H1 (cell line): Measurements from ENCODE around the gene ATG5. TPM values are rescaled to one million over a fixed set of nuclear protein-coding genes. Genes with fewer than 3 reads are reported as not detected.

Experiments
- CTCF ChIA-PET: fragments of 300-600 bp; sonication (Branson Sonifier 250); formaldehyde crosslinking; loops from one replicate; lab custom pipeline; 2021; ENCODE audit not compliant: partially characterized antibody; lab: Charles Lee
- POLR2A ChIA-PET: fragments of 300-600 bp; sonication (Branson Sonifier 250); formaldehyde crosslinking; loops from one replicate; lab custom pipeline; 2021; ENCODE audit warnings: inconsistent platforms; ENCODE audit not compliant: partially characterized antibody; lab: Charles Lee
- DNase-seq, 2 experiments: peaks; one replicate each; pipeline versions ENCODE4 v3.0.0 to v3.0.0-alpha.2; 2010 to 2022; ENCODE audit warnings: low spot score in 2 of 2, low read depth in 1 of 2, mixed read lengths in 1 of 2
- FAIRE-seq: peaks from 2 replicates; lab custom pipeline; 2011; peaks lifted over from hg19 to GRCh38; lab: Jason Lieb, UNC
- H2AFZ ChIP-seq: 2 replicates; pipeline ENCODE4 v1.8.1; 2012; ENCODE audit warnings: low read length, inconsistent platforms
- H2AK5ac ChIP-seq: 2 replicates; pipeline ENCODE4 v1.6.1; 2013; ENCODE audit warnings: low read depth, low read length
- H2BK120ac ChIP-seq: replicated peaks from 2 replicates; pipeline ENCODE3; 2013; ENCODE audit warnings: low read depth, low read length, inconsistent platforms
- H2BK12ac ChIP-seq: 2 replicates; pipeline ENCODE4 v1.6.1; 2013; ENCODE audit warnings: low read depth, low read length
- H2BK15ac ChIP-seq: 2 replicates; pipeline ENCODE4 v1.6.1; 2013; ENCODE audit warnings: low read length
- H2BK20ac ChIP-seq: 2 replicates; pipeline ENCODE4 v1.6.1; 2013; ENCODE audit warnings: low read length
- H2BK5ac ChIP-seq: 2 replicates; pipeline ENCODE4 v1.6.1; 2013; ENCODE audit warnings: low read depth, low read length
- H3K14ac ChIP-seq: 2 replicates; pipeline ENCODE4 v1.6.1; 2013; ENCODE audit warnings: inconsistent platforms; ENCODE audit not compliant: insufficient read length
- H3K18ac ChIP-seq: 2 replicates; pipeline ENCODE4 v1.6.1; 2013; ENCODE audit warnings: low read length; ENCODE audit errors: extremely low read depth
- H3K23ac ChIP-seq: 2 replicates; pipeline ENCODE4 v1.6.1; 2013; ENCODE audit warnings: inconsistent platforms; ENCODE audit not compliant: insufficient read length
- H3K23me2 ChIP-seq: 2 replicates; pipeline ENCODE4 v1.6.1; 2013; ENCODE audit warnings: low read depth, low read length
- H3K27ac ChIP-seq: 2 replicates; pipeline ENCODE4 v1.6.1; 2011; ENCODE audit warnings: low read depth, low read length, inconsistent platforms
- H3K27me3 ChIP-seq, 4 experiments: replicated peaks in 1 of 4; 1 replicate in 1 of 4; 2 replicates in 3 of 4; pipeline versions ENCODE4 v1.6.1 to v1.8.1; 2011 to 2013; ENCODE audit warnings: low read length in 3 of 4, mild to moderate bottlenecking in 3 of 4, inconsistent platforms in 2 of 4, mixed read lengths in 2 of 4, moderate library complexity in 1 of 4; ENCODE audit not compliant: control insufficient read depth in 3 of 4, insufficient read depth in 3 of 4; ENCODE audit errors: extremely low read depth in 1 of 4
- H3K36me3 ChIP-seq, 4 experiments: 2 replicates each; pipeline versions ENCODE4 v1.6.1 to v1.8.1; 2011 to 2013; ENCODE audit warnings: mild to moderate bottlenecking in 4 of 4, low read length in 3 of 4, moderate library complexity in 2 of 4, control low read depth in 1 of 4, inconsistent platforms in 1 of 4; ENCODE audit not compliant: insufficient read depth in 4 of 4, control insufficient read depth in 2 of 4
- H3K4ac ChIP-seq: replicated peaks from 2 replicates; pipeline ENCODE3; 2013; ENCODE audit warnings: low read length, low read depth, mixed read lengths, inconsistent platforms; ENCODE audit not compliant: insufficient read length
- H3K4me1 ChIP-seq, 4 experiments: replicated peaks in 1 of 4; 1 replicate in 1 of 4; 2 replicates in 3 of 4; pipeline versions ENCODE4 v1.6.1 to v1.8.1; 2011 to 2013; ENCODE audit warnings: low read length in 3 of 4, inconsistent platforms in 2 of 4, mixed read lengths in 1 of 4; ENCODE audit not compliant: insufficient read depth in 4 of 4, control insufficient read depth in 3 of 4
- H3K4me2 ChIP-seq, 2 experiments: 2 replicates each; pipeline versions ENCODE4 v1.6.1 to v1.8.1; 2011 to 2013; ENCODE audit warnings: low read depth in 2 of 2, low read length in 2 of 2, control low read depth in 1 of 2, inconsistent platforms in 1 of 2, mild to moderate bottlenecking in 1 of 2; ENCODE audit not compliant: insufficient read depth in 1 of 2
- H3K4me3 ChIP-seq, 4 experiments: fragments of 200-600, 300-600 bp in 1 of 4; sonication (generic), shearing (Covaris generic), sonication (Bioruptor Twin) in 1 of 4; 2 replicates each; pipeline versions ENCODE4 v1.5.1 to v1.8.1; 2011 to 2016; ENCODE audit warnings: low read length in 4 of 4, low read depth in 3 of 4, control low read depth in 2 of 4, inconsistent platforms in 2 of 4, mild to moderate bottlenecking in 2 of 4, mixed read lengths in 1 of 4, moderate library complexity in 1 of 4; ENCODE audit not compliant: insufficient read depth in 2 of 4; ENCODE audit errors: extremely low read depth in 1 of 4
- H3K56ac ChIP-seq: replicated peaks from 2 replicates; pipeline ENCODE3; 2013; ENCODE audit warnings: low read depth, mild to moderate bottlenecking, mixed read lengths, low read length, inconsistent platforms; ENCODE audit not compliant: insufficient read length
- H3K79me1 ChIP-seq: 2 replicates; pipeline ENCODE4 v1.6.1; 2013; ENCODE audit warnings: low read depth, low read length, control low read depth
- H3K79me2 ChIP-seq, 2 experiments: 2 replicates each; pipeline versions ENCODE4 v1.6.1 to v1.8.1; 2012 to 2013; ENCODE audit warnings: low read length in 2 of 2, mild to moderate bottlenecking in 2 of 2, inconsistent platforms in 1 of 2; ENCODE audit not compliant: insufficient read depth in 2 of 2, control insufficient read depth in 1 of 2
- H3K9ac ChIP-seq, 4 experiments: replicated peaks in 1 of 4; 1 replicate in 1 of 4; 2 replicates in 3 of 4; pipeline versions ENCODE4 v1.6.1 to v1.8.1; 2011 to 2013; ENCODE audit warnings: low read depth in 3 of 4, low read length in 3 of 4, control low read depth in 2 of 4, mild to moderate bottlenecking in 2 of 4, moderate library complexity in 2 of 4, inconsistent platforms in 1 of 4; ENCODE audit errors: extremely low read depth in 1 of 4
- H3K9me3 ChIP-seq, 2 experiments: 2 replicates each; pipeline versions ENCODE4 v1.6.1 to v1.8.1; 2012 to 2013; ENCODE audit warnings: mild to moderate bottlenecking in 2 of 2, moderate library complexity in 2 of 2, control low read depth in 1 of 2, inconsistent platforms in 1 of 2, low read depth in 1 of 2, low read length in 1 of 2, mixed read lengths in 1 of 2; ENCODE audit not compliant: insufficient read depth in 2 of 2
- H4K20me1 ChIP-seq, 2 experiments: replicated peaks in 1 of 2; 2 replicates each; pipeline versions ENCODE3 to v1.8.1; 2011 to 2013; ENCODE audit warnings: inconsistent platforms in 2 of 2, low read length in 2 of 2, mild to moderate bottlenecking in 1 of 2; ENCODE audit not compliant: insufficient read depth in 2 of 2, control insufficient read depth in 1 of 2
- H4K5ac ChIP-seq: 2 replicates; pipeline ENCODE4 v1.6.1; 2013; ENCODE audit warnings: low read length, low read depth, mixed read lengths, inconsistent platforms; ENCODE audit not compliant: insufficient read length
- H4K8ac ChIP-seq: 2 replicates; pipeline ENCODE4 v1.8.0; 2013; ENCODE audit warnings: mild to moderate bottlenecking, moderate library complexity, low read length, inconsistent platforms; ENCODE audit not compliant: insufficient read depth; ENCODE audit errors: extremely low read depth
- H4K91ac ChIP-seq: replicated peaks from 2 replicates; pipeline ENCODE3; 2013; ENCODE audit warnings: low read length, mixed read lengths, inconsistent platforms; ENCODE audit not compliant: insufficient read length
- ATF3 ChIP-seq: IDR thresholded peaks from 2 replicates; pipeline ENCODE4 v1.6.1; 2011; ENCODE audit warnings: low read depth, mild to moderate bottlenecking, low read length; ENCODE audit not compliant: insufficient read depth
- CBX8 ChIP-seq: fragments of 300-800, 300-1000 bp; sonication (generic); IDR thresholded peaks from 2 replicates; pipeline ENCODE4 v1.7.1; 2016; ENCODE audit warnings: low read depth, low read length, borderline replicate concordance
- EGR1 ChIP-seq: IDR thresholded peaks from 2 replicates; pipeline ENCODE4 v1.6.1; 2011; ENCODE audit warnings: low read depth, low read length, borderline replicate concordance
- KDM1A ChIP-seq: fragments of 200-600, 300-600 bp; sonication (generic); IDR thresholded peaks from 2 replicates; pipeline ENCODE4 v1.7.1; 2016; ENCODE audit warnings: mild to moderate bottlenecking, low read length, borderline replicate concordance
- NRF1 ChIP-seq: IDR thresholded peaks from 2 replicates; pipeline ENCODE4 v1.6.1; 2011; ENCODE audit warnings: mild to moderate bottlenecking, low read depth, low read length, improper control_type of control experiment
- TEAD4 ChIP-seq: IDR thresholded peaks from 2 replicates; pipeline ENCODE4 v1.6.1; 2012; ENCODE audit warnings: low read depth, low read length, inconsistent platforms, mixed read lengths
- WGBS, 2 experiments: shearing (Covaris generic) in 1 of 2; methylation state at CpG; one replicate each; pipeline versions ENCODE4 v1.1.6 to v1.1.7; 2013 to 2015; ENCODE audit warnings: low lambda C conversion rate in 2 of 2, mixed read lengths in 2 of 2, inconsistent platforms in 1 of 2, low coverage in 1 of 2, missing lambda C conversion rate in 1 of 2; ENCODE audit not compliant: insufficient replicate concordance in 2 of 2, insufficient coverage in 1 of 2, insufficient read length in 1 of 2; ENCODE audit errors: extremely low coverage in 1 of 2, missing lambda C conversion rate in 1 of 2; 5-methylcytosine and 5-hydroxymethylcytosine counted together
- polyA plus RNA-seq, 7 experiments: library from polyadenylated mRNA; depleted of rRNA in 3 of 7; stranded (reverse) in 5 of 7; unstranded in 2 of 7; fragments of >200 nt in 5 of 7; fragments of 200-250 nt in 2 of 7; gene quantifications; 1 replicate in 5 of 7; 2 replicates in 1 of 7; 4 replicates in 1 of 7; pipeline versions ENCODE4 v1.2.1 to v1.2.3, GENCODE V29; 2011 to 2013; ENCODE audit warnings: missing spikeins in 2 of 7, mixed read lengths in 2 of 7
- total RNA-seq: library from RNA; stranded (reverse); fragmentation: NEBNext Ultra II Directional; extraction: Animal tissue kit (Norgen Biotek cat#: 25700); gene quantifications from 2 replicates; pipeline ENCODE4 v1.2.1, GENCODE V29; 2021
- TF ChIP-seq, protein P1 (sequence below): IDR thresholded peaks from 2 replicates; pipeline ENCODE4 v1.6.1; 2012; ENCODE audit warnings: low read length, inconsistent platforms
- TF ChIP-seq, protein P2 (sequence below): IDR thresholded peaks from 2 replicates; pipeline ENCODE4 v1.6.1; 2012; ENCODE audit warnings: inconsistent platforms

The ATG5 gene
- total and polyA plus RNA-seq, 2 of the 8 experiments (the other 6 are each of a cell fraction or from before 2014, with no cell fraction given): 18.2 to 39.0 TPM

DNA sequence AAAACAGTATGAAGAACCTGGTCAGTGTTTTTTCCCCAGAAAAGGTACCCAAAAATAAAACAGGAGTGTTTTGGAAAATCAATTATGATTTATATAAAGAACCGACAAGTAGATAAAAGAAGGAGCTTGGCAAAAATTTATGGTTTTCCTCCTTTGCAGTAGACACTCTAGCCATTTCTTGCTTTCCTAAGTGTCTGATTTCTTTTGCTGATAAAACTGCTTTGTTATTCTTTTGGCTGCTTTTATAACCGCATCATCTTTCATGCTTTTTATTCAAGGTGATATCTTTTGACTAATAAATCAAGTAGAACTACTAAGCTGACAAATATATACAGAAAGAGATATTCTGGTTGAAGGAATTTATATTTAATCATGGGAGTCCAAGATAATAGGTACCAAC, 16.6 kb downstream of the ATG5 start:
- TF ChIP-seq, protein P1, sequence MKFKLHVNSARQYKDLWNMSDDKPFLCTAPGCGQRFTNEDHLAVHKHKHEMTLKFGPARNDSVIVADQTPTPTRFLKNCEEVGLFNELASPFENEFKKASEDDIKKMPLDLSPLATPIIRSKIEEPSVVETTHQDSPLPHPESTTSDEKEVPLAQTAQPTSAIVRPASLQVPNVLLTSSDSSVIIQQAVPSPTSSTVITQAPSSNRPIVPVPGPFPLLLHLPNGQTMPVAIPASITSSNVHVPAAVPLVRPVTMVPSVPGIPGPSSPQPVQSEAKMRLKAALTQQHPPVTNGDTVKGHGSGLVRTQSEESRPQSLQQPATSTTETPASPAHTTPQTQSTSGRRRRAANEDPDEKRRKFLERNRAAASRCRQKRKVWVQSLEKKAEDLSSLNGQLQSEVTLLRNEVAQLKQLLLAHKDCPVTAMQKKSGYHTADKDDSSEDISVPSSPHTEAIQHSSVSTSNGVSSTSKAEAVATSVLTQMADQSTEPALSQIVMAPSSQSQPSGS: no peak
- no peak for TF ChIP-seq TEAD4
- no peak for TF ChIP-seq EGR1
- TF ChIP-seq, protein P2, sequence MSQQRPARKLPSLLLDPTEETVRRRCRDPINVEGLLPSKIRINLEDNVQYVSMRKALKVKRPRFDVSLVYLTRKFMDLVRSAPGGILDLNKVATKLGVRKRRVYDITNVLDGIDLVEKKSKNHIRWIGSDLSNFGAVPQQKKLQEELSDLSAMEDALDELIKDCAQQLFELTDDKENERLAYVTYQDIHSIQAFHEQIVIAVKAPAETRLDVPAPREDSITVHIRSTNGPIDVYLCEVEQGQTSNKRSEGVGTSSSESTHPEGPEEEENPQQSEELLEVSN: no peak
- TF ChIP-seq NRF1: no peak
- no peak for TF ChIP-seq KDM1A
- no peak for TF ChIP-seq ATF3
- no peak for TF ChIP-seq CBX8
- no peak overlapping the region for H3K14ac ChIP-seq
- ChIA-PET CTCF (interaction anchor here (0.6 to 1.9 kb wide), 5 partner anchors 8 to 1380 kb away, joined by 3 to 5 read pairs (median 3); partner anchors contain the start of gene CRYBG1), POLR2A (no interaction called here)
- no peak overlapping the region for H2BK120ac ChIP-seq
- H3K23ac ChIP-seq: no peak overlapping the region
- no peak overlapping the region for H2BK15ac ChIP-seq
- H2AFZ ChIP-seq: no peak overlapping the region
- H3K27ac ChIP-seq: no peak overlapping the region
- H3K27me3 ChIP-seq: no peaks in the 10 kb centered on the region
- no peak overlapping the region for H3K9ac ChIP-seq
- H2BK12ac ChIP-seq: no peak overlapping the region
- H2BK20ac ChIP-seq: no peak overlapping the region
- no peak overlapping the region for H4K5ac ChIP-seq
- FAIRE-seq (no peak), DNase-seq (no peak)
- H2AK5ac ChIP-seq: no peak overlapping the region
- no peak overlapping the region for H4K91ac ChIP-seq
- no peak overlapping the region for H3K18ac ChIP-seq
- no peak overlapping the region for H3K4me2 ChIP-seq
- 98% methylated on average over 2 of the region's 2 CpGs; no CpG with 5 or more reads in 1 of the 2 experiments for WGBS, 2 experiments
- no peak overlapping the region for H3K4me3 ChIP-seq
- no peak overlapping the region for H2BK5ac ChIP-seq
- H3K4ac ChIP-seq: no peak overlapping the region
- H3K23me2 ChIP-seq: no peaks in the 10 kb centered on the region
- peaks cover 0 to 69% of the 10 kb centered on the region in 2 experiments; a peak in 2 of 4 replicates for H3K79me2 ChIP-seq
- H3K36me3 ChIP-seq: peaks cover 0 to 16% (median 4%) of the 10 kb centered on the region in 4 experiments; a peak in 3 of 8 replicates
- no peak overlapping the region for H4K8ac ChIP-seq
- no peaks in the 10 kb centered on the region for H3K9me3 ChIP-seq
- no peaks in the 10 kb centered on the region for H3K4me1 ChIP-seq
- peaks cover 2 to 3% of the 10 kb centered on the region in 2 experiments for H4K20me1 ChIP-seq
- H3K56ac ChIP-seq: no peak overlapping the region
- H3K79me1 ChIP-seq: no peaks in the 10 kb centered on the region; the same call in 1 of the 2 replicates
